HG03439 (cell line): ENCODE results near the gene AP3S2.

Source experiments
- ATAC-seq: cut with Tn5 transposase; IDR thresholded peaks from one replicate; pipeline ENCODE4 v1.9.1; 2021; ENCODE audit warnings: mild to moderate bottlenecking, moderate library complexity; ENCODE audit not compliant: unreplicated experiment

AP3S2 gene

GRCh38 chr15:89820666-89821611 lies 72.9 kb downstream of the AP3S2 start:
- ATAC-seq, result no peak

- ATAC-seq, result no peak
Measured at GRCh38 chr15:89818287-89818686, 75.5 kb downstream of the AP3S2 start.

- ATAC-seq, result no peak
Measured at GRCh38 chr15:89817701-89818280, 76.0 kb downstream of the AP3S2 start.

- no peak for ATAC-seq
Measured at GRCh38 chr15:89815769-89816168, 78.0 kb downstream of the AP3S2 start.

- ATAC-seq, result no peak
Measured at GRCh38 chr15:89814112-89814742, 79.6 kb downstream of the AP3S2 start.

GRCh38 chr15:89813381-89814111 lies 80.2 kb downstream of the AP3S2 start:
- no peak for ATAC-seq

GRCh38 chr15:89812847-89813320 lies 80.9 kb downstream of the AP3S2 start:
- ATAC-seq, result no peak

- ATAC-seq, result no peak
Measured at GRCh38 chr15:89812011-89812846, 81.6 kb downstream of the AP3S2 start.

GRCh38 chr15:89810837-89811236 lies 83.0 kb downstream of the AP3S2 start:
- no peak for ATAC-seq

GRCh38 chr15:89809787-89810148 lies 84.0 kb downstream of the AP3S2 start:
- ATAC-seq, result no peak

GRCh38 chr15:89809093-89809786 lies 84.6 kb downstream of the AP3S2 start:
- ATAC-seq, result no peak

- no peak for ATAC-seq
Measured at GRCh38 chr15:89808160-89808870, 85.5 kb downstream of the AP3S2 start.

- ATAC-seq, result no peak
Measured at GRCh38 chr15:89807689-89808088, 86.1 kb downstream of the AP3S2 start.

- no peak for ATAC-seq
Measured at GRCh38 chr15:89806559-89807550, 86.9 kb downstream of the AP3S2 start.

- no peak for ATAC-seq
Measured at GRCh38 chr15:89806210-89806558, 87.6 kb downstream of the AP3S2 start.

- no peak for ATAC-seq
Measured at GRCh38 chr15:89805241-89806209, 88.3 kb downstream of the AP3S2 start.
